ENCODE data around the gene AMBRA1. TPM values are rescaled to one million over a fixed set of nuclear protein-coding genes. Genes with fewer than 3 reads are reported as not detected.
A peak's percentile ranks its signal among the peaks of the same experiment; 100 is the strongest.

Gene AMBRA1
- total RNA-seq, 1 donor from 2014 or later, result 11.3 TPM

DNA sequence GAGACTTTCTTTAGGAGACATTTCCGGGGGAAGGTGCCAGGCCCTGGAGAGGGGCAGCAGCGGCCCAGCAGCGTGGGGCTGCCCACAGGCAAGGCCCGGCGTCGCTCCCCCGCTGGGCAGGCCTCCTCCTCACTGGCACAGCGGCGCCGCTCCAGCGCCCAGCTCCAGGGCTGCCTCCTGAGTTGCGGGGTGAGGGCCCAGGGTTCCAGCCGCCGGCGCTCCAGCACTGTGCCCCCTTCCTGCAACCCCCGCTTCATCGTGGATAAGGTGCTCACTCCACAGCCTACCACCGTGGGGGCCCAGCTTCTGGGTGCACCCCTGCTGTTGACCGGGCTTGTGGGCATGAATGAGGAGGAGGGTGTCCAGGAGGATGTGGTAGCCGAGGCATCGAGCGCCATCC lies 227.6 kb downstream of the AMBRA1 start:
- peaks cover 18% of the 10 kb centered on the region for H3K36me3 ChIP-seq (ENCODE audit: control insufficient read depth, insufficient read depth, low read length)

DNA sequence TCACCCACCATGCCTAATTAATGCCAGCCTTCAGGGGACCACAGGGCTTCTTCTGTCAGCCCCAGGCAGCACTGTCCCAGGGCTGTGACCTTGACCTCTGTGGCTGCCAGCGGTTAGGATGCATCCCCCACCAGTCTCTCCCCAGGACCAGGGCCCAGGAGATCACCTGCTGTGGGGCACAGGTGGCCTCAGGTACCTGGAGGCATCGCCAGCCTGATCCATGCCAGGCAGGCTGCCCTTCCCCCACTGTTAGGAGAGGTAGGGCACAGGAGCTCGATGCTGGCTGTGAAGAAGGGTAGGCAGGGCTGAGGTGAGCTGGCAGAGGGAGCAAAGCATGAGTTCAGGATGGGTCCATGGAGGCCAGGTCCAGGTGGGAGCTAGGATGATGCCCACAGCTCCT lies 229.0 kb downstream of the AMBRA1 start:
- FAIRE-seq, result no peak
- no peak for DNase-seq (ENCODE audit: low read depth)
- H3K36me3 ChIP-seq (ENCODE audit: control insufficient read depth, insufficient read depth, low read length), result peaks cover 13% of the 10 kb centered on the region

More for the DNA sequence above, 227.6 kb downstream of the AMBRA1 start:
- Histone ChIP-seq H3K27me3 (ENCODE audit: control insufficient read depth, insufficient read depth, low read length) (no peaks in the 10 kb centered on the region), H3K4me3 (ENCODE audit: low read depth, low read length) (no peak overlapping the region)
- FAIRE-seq (no peak), DNase-seq (ENCODE audit: low read depth) (no peak)
- TF ChIP-seq, protein P1, sequence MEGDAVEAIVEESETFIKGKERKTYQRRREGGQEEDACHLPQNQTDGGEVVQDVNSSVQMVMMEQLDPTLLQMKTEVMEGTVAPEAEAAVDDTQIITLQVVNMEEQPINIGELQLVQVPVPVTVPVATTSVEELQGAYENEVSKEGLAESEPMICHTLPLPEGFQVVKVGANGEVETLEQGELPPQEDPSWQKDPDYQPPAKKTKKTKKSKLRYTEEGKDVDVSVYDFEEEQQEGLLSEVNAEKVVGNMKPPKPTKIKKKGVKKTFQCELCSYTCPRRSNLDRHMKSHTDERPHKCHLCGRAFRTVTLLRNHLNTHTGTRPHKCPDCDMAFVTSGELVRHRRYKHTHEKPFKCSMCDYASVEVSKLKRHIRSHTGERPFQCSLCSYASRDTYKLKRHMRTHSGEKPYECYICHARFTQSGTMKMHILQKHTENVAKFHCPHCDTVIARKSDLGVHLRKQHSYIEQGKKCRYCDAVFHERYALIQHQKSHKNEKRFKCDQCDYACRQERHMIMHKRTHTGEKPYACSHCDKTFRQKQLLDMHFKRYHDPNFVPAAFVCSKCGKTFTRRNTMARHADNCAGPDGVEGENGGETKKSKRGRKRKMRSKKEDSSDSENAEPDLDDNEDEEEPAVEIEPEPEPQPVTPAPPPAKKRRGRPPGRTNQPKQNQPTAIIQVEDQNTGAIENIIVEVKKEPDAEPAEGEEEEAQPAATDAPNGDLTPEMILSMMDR (IDR thresholded peaks at IDR 0.05; ENCODE audit: insufficient read depth, low read length, severe bottlenecking), result no peak

DNA sequence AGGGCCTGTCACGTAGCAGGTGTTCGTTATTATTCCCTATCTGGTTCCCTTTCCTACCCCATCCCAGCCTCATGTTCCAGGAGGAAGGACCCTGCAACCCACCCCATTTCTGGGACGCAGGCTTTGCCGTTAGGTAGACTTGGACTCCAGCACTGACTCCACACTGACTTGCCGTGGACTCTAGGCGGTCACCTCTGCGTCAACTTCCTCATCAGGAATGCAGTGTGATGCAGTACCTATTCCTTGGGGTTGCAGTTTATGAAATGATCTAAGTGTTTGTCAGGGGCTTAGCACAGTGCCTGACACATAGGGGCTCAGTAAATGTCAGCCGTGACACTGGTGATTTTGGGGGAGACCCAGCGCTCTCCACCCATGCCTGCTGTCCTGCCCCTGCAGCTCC lies 229.8 kb downstream of the AMBRA1 start:
- TF ChIP-seq, protein P1 (IDR thresholded peaks at IDR 0.05; ENCODE audit: insufficient read depth, low read length, severe bottlenecking), result no peak
- H3K4me3 ChIP-seq (ENCODE audit: low read depth, low read length), result no peak overlapping the region
- DNase-seq (ENCODE audit: low read depth), result no peak
- no peaks in the 10 kb centered on the region for H3K27me3 ChIP-seq (ENCODE audit: control insufficient read depth, insufficient read depth, low read length)
- peaks cover 11% of the 10 kb centered on the region for H3K36me3 ChIP-seq (ENCODE audit: control insufficient read depth, insufficient read depth, low read length)
- FAIRE-seq, result no peak

More for the DNA sequence above, 229.0 kb downstream of the AMBRA1 start:
- no peaks in the 10 kb centered on the region for H3K27me3 ChIP-seq (ENCODE audit: control insufficient read depth, insufficient read depth, low read length)
- TF ChIP-seq, protein P1 (IDR thresholded peaks at IDR 0.05; ENCODE audit: insufficient read depth, low read length, severe bottlenecking), result no peak
- no peak overlapping the region for H3K4me3 ChIP-seq (ENCODE audit: low read depth, low read length)

DNA sequence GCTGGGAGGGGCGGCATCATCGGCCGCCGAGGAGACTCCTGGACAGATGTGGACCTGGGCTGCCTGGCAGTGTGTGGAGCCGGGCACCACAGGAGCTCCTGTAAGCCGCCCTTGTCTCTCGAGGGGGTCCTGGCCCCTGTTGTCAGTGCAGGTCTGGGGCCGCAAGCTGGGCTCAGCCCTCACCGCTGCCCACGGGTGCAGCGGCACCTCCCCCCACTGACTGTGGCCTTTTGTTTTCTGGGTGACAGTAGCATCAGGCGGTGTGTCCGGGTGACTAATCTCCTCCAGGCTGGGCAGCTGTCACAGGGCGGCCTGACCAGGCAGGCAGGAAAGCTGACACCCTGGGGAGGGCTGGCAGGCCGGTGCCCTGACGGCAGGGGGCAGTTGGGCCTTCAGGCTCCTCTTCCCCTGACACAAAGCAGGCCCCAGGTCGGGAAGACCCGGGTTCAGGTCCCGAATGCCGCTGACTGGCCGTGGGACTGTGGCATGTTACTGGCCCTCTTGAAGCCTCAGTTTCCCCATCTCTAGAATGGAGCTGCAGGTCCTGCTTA lies 230.3 kb downstream of the AMBRA1 start:
- no peaks in the 10 kb centered on the region for H3K27me3 ChIP-seq (ENCODE audit: control insufficient read depth, insufficient read depth, low read length)
- DNase-seq (ENCODE audit: low read depth) (peak; percentile 69), FAIRE-seq (no peak)
- TF ChIP-seq, protein P1 (IDR thresholded peaks at IDR 0.05; ENCODE audit: insufficient read depth, low read length, severe bottlenecking), result peak; percentile 54
- peaks cover 8% of the 10 kb centered on the region for H3K36me3 ChIP-seq (ENCODE audit: control insufficient read depth, insufficient read depth, low read length)
- H3K4me3 ChIP-seq (ENCODE audit: low read depth, low read length), result no peak overlapping the region

DNA sequence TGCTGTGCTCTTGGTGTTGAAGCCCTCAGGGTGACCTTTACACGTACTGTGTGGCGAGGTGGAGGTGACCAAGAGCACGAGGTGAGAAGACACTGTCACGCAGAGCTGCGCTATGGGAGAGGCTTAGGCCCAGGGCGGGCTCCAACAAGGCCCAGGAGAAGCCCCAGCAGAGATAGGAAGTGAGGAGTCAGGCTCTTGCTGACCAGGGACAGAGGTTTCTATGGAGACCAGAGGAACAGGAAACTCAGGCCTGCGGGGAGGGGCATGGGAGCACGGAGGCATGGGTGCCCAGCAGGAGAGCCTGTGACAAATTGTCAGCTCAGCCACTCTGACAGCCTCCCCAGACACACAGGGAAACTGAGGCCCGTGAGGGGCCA lies 230.8 kb downstream of the AMBRA1 start:
- H3K27me3 ChIP-seq (ENCODE audit: control insufficient read depth, insufficient read depth, low read length), result no peaks in the 10 kb centered on the region
- DNase-seq (ENCODE audit: low read depth) (peak; percentile 61), FAIRE-seq (no peak)
- H3K4me3 ChIP-seq (ENCODE audit: low read depth, low read length), result no peak overlapping the region
- H3K36me3 ChIP-seq (ENCODE audit: control insufficient read depth, insufficient read depth, low read length), result peaks cover 4% of the 10 kb centered on the region
- TF ChIP-seq, protein P1 (IDR thresholded peaks at IDR 0.05; ENCODE audit: insufficient read depth, low read length, severe bottlenecking), result no peak
